Fibroblast of skin of abdomen (primary cell): ENCODE data around the gene STUM. TPM values are rescaled to one million over a fixed set of nuclear protein-coding genes. Genes with fewer than 3 reads are reported as not detected.
"Not testable (repeated sequence)": the region's sequence is repeated elsewhere in the genome, so short reads cannot be mapped to it uniquely, and the experiment has no call there.

Source experiments
- DNase-seq: peaks from one replicate; pipeline ENCODE4 v3.0.0-alpha.2; 2013
- polyA plus RNA-seq, 2 experiments: library from polyadenylated mRNA; unstranded; fragments of 120-200 nt; gene quantifications; one replicate each; pipeline ENCODE4 v1.2.1, GENCODE V29; 2013; ENCODE audit not compliant: insufficient read length in 2 of 2

STUM gene
- 0.03 TPM for polyA plus RNA-seq (2013, experiment 1 of 2; ENCODE audit: insufficient read length)
- polyA plus RNA-seq (2013, experiment 2 of 2; ENCODE audit: insufficient read length), result 0.02 TPM

GRCh38 chr1:226548256-226549093, at the start of gene STUM:
STUM (plus strand) TSS chr1:226548764; CDS start chr1:226548905, 141 bp downstream.
- peak; percentile 21 for DNase-seq

DNA sequence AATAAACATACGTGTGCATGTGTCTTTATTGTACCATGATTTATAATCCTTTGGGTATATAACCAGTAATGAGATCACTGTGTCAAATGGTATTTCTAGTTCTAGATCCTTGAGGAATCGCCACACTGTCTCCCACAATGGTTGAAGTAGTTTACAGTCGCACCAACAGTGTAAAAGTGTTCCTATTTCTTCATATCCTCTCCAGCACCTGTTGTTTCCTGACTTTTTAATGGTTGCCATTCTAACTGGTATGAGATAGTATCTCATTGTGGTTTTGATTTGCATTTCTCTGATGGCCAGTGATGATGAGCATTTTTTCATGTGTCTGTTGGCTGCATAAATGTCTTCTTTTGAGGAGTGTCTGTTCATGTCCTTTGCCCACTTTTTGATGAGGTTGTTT, 48.9 kb upstream of the STUM start:
- not testable (repeated sequence) for DNase-seq

DNA sequence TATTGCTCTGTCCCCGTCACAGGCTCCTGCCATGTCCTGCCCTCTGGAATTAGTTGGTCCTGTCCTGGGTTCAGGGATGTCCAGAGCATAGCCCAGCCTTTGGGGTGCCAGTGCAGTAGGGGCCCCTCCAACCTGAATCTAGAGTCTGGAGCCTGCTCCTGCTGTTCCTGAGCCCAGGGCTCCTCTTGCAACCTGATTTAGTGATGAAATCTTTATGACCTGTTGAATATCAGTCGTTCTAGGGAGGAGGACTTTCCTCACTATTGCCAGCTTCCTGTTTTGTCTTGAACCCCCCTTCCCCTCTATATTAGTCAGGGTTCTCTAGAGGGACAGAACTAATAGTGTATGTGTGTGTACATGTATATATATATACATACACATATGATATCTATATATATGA, 42.5 kb upstream of the STUM start:
- no peak for DNase-seq

DNA sequence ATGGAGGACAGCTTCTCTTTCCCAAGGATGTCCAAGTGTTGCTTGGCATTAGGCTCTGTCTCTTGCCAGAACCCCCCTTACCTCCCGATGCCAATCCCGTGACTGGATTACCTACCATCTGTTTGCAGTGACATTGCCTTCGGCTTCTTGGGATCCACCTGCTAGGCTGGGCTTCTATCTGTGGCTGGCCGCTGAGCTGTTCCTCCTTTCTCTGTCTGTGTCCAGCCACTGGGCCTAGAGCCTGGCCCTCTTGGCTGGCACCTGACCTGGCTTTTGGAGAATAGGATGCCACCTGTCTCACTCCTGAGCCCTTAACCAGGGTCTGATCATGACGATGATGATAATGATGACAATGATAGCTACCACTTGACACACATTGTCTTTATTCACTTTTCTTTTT, 41.6 kb upstream of the STUM start:
- DNase-seq, result no peak

DNA sequence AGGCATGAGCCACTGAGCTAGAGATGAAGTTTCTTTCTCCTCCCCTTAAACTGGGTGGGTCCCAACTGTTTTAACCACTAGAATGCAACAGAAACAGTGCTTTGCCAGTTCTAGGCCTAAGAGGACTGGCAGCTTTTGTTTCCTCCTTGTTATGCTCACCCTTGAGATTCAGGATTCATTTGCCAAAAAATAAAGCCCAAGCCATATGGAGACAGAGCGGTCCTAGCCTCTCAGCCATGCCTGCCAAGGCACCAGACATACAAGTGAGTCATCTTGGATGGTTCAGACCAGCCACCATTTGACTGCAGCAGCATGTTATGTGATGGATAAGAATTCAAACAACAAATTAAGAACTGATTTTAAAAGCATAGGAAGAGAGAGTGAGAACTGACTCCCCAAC, 38.1 kb upstream of the STUM start:
- peak; percentile 5 for DNase-seq

GRCh38 chr1:226511296-226511695, 37.3 kb upstream of the STUM start:
- no peak for DNase-seq

DNA sequence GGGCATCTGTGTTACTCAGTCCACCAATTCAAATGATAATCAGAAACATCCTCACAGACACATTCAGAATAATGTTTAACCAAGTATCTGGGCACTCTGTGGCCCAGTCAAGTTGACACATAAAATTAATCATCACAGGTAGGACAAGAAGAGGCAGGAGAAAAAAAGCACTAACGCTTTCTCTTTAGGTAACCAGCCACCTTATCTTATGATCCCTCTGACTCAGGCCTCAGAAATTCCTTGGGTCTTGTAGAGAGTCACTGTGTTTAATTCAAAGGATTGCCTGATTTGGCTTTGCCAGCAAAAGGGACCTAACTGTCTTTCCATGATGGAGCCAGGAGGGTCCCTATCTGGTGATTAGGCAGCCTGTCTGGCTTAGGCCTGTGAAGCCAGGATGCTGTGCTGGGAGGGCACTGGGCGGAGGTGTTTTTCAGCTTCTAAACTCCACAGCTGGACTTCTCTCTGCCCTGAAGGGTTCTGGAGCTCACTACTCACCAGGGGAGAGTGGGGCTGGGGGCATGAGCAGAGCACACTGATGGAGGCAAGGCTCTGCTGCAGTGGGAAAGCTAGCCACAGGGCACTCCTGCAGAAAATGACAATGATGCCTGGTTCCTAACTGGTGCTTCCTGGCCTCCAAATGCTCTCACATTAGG, 36.4 kb upstream of the STUM start:
- DNase-seq, result no peak

GRCh38 chr1:226518375-226518774, 30.2 kb upstream of the STUM start:
- DNase-seq, result no peak

- no peak for DNase-seq
These were observed 29.4 kb upstream of the STUM start for GRCh38 chr1:226519135-226519534.

DNA sequence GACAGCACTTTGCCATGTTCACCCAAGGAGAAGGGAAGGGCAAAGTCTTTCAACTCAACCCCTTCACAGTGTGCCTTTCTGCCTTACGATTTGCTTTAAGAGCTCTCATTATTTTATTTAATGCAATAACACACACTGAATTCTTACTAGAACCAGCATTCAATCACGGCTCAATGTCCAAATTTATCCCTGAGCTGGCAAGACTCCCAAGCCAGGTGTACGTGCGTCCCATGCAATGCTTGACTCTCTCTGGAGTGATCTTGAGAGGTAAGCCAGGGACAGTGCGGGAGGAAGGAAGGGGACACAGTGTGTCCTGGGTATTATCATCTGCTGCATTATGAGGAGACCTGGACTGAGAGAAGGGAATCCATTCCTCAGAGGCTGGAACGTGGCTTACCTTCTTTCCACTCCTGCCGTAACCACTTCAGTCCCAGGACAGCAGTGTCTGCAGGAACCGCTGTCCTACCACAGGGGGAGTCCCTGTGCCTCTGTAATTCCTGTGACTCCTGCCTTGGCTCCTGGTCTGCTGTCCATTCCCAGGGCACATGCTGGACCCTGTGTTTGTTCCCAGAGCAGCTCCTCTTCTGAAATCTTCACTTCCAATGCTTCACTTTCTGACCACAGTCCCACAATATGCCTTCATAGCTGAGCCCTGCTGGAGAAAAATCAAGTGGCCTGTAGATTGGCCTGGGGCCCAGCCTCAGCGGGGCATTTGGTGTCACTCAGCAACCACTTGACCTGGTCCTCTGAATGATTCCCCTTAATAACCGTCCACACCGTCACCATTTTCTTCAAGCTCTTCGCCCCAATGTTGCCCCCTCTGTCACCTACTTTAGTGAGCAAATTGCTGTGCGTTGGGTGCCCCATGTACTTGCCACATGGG, 28.6 kb upstream of the STUM start:
- DNase-seq, result no peak

DNA sequence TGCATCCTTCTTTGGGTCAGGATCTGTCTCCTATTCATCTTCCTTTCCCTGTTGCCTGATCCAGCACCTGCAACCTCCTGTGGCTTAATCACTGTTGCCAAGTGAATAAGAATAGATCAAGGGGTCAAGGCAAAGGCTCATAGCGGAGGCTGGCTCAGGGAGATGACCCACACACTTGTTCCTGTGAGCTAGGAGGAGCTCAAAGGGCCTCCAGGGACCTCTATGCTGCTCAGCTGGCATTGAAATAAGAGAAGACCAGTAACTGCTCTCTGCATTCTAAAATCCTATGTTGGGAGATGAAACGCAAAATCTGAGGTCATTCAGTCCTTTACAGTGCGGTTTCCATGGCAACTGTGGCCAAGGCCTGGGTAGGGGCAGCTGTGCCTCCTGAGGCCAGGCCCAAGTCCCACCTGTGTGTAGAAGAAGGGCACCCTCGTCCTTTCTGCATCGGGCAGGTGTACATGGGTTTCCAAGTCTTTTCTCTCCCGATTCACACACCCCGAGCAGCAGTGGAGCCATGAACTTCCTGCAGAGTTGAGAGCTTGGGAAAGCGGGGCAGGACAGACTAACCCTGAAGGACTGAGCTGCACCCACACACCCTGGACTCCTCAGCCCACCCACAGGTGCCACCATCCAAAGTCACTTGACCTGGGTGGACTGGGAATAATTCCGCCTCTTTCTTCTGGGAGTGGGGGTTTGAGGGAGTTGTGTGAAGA, 27.8 kb upstream of the STUM start:
- DNase-seq, result no peak

DNA sequence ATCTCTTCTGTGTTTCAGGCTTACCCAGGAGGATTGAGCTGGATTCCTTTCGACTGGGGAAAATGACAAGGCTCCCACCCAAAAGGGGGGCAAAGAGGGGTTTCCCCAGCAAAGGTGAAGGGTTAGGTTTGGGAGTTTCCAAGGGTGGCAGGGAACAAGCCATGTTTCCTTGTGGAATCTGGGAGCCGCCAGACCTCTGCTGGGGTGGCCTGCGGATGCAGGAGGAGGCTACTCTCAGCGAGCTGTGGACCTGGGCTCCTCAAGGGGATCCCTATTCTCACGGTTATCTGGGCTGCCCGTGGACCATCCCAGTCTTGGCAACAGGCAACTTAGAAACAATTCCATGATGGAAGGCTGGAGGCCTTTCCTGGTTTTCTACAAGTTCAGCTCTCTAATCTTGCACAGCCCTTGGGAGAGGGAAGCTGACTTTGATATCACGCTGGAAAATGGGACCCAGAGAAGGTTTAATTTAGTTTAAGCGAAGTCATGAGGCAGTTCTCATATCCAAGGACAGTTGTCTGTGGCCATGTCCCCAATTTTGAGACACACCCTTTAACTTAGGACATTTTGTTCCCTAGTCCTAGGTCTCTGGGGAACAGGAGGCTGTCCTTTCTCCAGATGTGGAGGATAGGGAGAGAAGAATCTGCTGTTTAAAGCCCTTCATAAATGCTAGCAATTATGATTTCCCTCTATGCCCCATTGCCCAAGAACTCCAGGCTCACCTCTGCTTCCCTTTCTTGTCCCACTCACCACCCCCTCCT, 24.7 kb upstream of the STUM start:
- no peak for DNase-seq

- no peak for DNase-seq
These were observed 24.0 kb upstream of the STUM start for GRCh38 chr1:226524547-226524946.

DNA sequence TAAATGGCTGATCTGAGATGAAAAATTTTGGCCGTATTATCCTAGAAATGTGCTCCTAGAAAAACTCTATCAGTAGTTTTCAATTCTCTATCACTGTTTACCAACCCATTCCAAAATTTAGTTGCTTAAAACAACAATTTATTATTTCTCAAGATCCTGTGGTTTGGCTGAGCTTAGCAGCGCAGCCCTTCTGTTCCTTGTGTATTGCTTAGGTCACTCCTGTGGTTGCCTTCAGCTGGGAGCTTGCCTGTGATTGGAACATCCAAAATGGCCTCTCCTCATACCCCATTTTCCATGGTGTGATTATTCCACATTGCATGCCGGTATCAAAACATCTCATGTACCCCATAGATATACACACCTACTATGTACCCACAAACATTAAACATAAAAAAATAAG, 22.8 kb upstream of the STUM start:
- no peak for DNase-seq

DNA sequence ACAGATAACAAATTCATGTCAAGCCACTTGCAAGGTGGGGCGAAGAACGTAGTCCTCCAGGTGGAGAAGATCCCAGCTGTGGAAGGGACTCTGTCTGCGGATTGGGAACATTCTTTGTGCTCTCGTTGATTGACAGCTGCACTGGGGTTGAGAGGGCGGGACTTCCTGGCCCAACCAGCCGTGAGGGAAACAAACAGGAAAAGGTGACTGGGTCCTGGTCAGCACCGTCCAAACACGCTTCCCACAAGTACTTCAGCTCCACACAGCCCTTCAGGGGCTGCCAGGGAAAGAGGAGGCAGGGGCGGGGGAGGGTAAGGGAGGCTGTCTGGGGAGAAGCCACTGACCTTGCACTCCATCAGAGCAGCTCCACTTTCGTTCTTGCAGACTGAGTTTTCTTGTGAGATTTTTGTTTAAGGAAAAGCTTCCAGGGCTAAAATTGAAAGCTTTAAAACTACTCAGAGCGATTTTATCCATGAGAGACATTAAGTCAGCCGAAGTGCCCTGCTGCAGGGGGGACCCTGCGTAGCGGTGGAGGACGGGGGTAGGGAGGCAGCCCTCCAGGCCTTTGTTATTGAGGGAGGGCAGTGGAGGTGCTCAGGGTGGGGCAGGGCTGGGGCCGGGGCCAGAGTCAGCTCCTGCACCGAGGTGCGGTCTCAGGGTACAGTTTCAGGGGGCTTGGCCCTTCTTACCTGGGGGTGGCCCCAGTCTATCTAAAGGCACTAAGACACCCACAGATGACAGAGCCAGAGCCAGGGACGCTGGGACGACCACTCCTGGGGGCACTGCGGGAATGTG, 21.6 kb upstream of the STUM start:
- DNase-seq, result no peak

DNA sequence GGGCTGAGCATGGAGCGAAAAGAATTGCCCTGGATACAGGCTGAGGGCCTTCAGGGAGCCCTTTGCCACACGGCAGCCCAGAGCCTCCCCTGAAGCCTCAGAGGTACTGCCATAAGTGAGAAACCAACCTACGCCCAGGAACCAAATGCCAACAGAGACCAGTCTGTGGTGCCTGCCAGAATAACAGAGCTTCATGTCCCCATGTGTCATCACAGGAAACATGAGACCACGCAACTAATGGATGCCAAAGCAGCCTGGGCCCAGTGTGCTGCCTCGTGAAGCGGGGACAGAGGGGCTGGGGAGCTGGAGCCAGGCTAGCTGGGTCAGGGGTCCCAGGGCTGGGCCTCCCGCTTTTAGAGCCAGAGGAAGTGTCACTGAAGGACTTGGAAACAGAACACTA, 18.7 kb upstream of the STUM start:
- DNase-seq, result no peak

GRCh38 chr1:226530591-226530990, 18.0 kb upstream of the STUM start:
- no peak for DNase-seq

DNA sequence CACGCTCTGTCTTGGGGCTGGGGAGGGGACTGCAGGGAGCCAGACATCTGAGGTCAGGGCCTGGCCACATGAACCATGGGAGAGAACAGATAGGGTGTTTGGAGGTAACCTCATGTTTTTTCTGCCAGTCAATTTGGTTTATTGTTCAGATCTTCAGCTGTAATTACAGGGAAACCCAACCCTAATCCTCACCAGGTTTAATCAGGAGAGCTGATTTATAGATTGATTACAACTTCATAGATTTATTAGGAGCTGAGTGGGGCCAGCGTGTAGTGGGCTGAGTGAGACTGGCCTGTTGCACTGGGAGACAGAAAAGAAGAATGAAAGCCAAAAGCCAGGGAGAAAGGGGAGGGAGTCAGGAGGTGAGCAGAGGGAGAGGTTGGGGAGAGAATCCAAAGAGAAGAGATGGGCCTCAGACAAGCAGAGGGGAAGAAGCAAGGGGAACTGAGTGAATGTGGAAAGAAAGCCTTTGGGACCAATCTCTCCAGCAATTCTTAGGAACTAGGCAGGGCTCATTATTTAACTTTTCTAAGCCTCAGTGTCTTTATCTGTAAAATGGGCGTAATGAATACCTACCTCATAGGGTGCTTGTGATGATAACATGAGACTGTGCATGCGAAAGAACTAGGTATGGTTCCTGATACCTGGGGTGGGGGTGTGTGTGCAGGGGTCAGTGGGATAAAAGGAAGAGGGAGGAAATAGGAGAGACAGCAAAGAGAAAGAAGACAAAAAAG, 17.0 kb upstream of the STUM start:
- no peak for DNase-seq

DNA sequence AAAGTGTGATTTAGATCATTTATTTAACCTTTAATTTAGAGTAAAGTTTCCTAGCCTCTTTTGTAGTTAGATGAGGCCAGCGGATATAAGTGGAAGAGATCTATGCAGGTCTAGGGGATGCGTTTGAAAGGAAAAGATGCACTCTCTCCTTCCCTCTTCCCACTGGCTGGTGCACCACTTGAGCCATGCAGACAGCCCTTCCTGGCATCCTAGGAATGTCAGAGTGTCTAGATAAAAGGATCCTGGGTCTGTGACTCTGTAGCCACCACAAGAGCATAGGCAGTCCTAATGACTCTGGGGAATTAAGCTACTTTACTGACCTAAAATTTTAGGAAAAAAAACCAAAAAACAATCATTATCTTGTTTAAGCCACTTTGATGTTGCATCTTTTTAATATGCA, 16.0 kb upstream of the STUM start:
- DNase-seq, result no peak

- DNase-seq, result no peak
These were observed 15.3 kb upstream of the STUM start for GRCh38 chr1:226533220-226533619.
